ENCODE measurements around the gene RILPL2.
"Not testable (repeated sequence)": the region's sequence is repeated elsewhere in the genome, so short reads cannot be mapped to it uniquely, and the experiment has no call there.

Gene RILPL2

GRCh38 chr12:123368431-123368830 is 68.1 kb downstream of the RILPL2 start:
- not testable (repeated sequence) for DNase-seq (ENCODE audit: low read depth); H3K27me3 ChIP-seq (replicated peaks; ENCODE audit: control insufficient read depth, insufficient read depth, low read length); H3K9ac ChIP-seq (ENCODE audit: low read length); H3K4me3 ChIP-seq (ENCODE audit: low read length); H3K9me3 ChIP-seq (ENCODE audit: control insufficient read depth, low read length); H3K36me3 ChIP-seq (ENCODE audit: control insufficient read depth, insufficient read depth, low read length, severe bottlenecking); H3K4me1 ChIP-seq (ENCODE audit: control insufficient read depth, insufficient read depth, low read length)

DNA sequence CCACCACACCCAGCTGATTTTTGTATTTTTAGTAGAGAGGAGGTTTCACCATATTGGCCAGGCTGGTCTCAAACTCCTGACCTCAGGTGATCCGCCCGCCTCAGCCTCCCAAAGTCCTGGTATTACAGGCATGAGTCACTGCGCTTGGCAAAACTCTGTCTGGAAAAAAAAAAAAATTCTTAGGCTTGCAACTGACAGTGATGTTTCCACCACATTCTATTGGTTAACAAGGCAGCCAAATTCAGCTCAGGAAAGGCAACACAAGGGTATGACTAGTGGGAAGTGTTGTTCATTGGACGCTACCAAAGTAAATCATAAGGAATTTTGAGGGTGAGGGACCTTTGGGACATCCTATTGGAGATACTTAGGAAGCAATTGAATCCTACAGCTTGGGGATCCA is 69.0 kb downstream of the RILPL2 start:
- Histone ChIP-seq H3K27me3 (replicated peaks; ENCODE audit: control insufficient read depth, insufficient read depth, low read length) (no peaks in the 10 kb centered on the region), H3K4me1 (ENCODE audit: control insufficient read depth, insufficient read depth, low read length) (peaks cover 8% of the 10 kb centered on the region), H3K36me3 (ENCODE audit: control insufficient read depth, insufficient read depth, low read length, severe bottlenecking) (no peaks in the 10 kb centered on the region), H3K4me3 (ENCODE audit: low read length) (no peak overlapping the region), H3K9ac (ENCODE audit: low read length) (no peak overlapping the region), H3K9me3 (ENCODE audit: control insufficient read depth, low read length) (no peaks in the 10 kb centered on the region)
- no peak for DNase-seq (ENCODE audit: low read depth)
